ENCODE data around the gene SERPINE2.

DNA sequence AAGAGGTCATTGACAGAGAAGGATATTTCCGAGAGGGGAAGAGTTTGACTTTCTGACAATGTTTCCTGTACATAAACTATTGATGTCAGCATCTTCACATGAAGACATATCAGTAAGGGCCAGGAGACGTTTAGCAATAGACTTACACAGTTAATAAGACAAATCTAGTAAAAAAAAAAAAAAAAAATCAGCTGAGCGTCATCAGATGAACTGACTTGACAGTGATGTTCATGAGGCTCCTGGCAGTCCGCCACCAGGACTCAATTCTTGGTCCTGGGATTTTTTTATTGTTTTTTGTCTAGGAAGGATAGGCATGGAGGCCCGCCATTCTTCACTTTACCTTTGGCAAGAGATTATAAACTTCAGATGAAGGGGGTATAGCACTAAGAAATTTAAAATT lies 67.4 kb downstream of the SERPINE2 start:
- TF ChIP-seq, protein P1, sequence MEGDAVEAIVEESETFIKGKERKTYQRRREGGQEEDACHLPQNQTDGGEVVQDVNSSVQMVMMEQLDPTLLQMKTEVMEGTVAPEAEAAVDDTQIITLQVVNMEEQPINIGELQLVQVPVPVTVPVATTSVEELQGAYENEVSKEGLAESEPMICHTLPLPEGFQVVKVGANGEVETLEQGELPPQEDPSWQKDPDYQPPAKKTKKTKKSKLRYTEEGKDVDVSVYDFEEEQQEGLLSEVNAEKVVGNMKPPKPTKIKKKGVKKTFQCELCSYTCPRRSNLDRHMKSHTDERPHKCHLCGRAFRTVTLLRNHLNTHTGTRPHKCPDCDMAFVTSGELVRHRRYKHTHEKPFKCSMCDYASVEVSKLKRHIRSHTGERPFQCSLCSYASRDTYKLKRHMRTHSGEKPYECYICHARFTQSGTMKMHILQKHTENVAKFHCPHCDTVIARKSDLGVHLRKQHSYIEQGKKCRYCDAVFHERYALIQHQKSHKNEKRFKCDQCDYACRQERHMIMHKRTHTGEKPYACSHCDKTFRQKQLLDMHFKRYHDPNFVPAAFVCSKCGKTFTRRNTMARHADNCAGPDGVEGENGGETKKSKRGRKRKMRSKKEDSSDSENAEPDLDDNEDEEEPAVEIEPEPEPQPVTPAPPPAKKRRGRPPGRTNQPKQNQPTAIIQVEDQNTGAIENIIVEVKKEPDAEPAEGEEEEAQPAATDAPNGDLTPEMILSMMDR (IDR thresholded peaks at IDR 0.05), result no peak
- no peak for TF ChIP-seq POLR2A (IDR thresholded peaks at IDR 0.05)
